Effector CD8-positive, alpha-beta T cell (primary cell): ENCODE results near the gene RET.

Experiments
- DNase-seq: peaks from one replicate; lab custom pipeline; 2025; lab: John Stamatoyannopoulos, UW

Gene RET

DNA sequence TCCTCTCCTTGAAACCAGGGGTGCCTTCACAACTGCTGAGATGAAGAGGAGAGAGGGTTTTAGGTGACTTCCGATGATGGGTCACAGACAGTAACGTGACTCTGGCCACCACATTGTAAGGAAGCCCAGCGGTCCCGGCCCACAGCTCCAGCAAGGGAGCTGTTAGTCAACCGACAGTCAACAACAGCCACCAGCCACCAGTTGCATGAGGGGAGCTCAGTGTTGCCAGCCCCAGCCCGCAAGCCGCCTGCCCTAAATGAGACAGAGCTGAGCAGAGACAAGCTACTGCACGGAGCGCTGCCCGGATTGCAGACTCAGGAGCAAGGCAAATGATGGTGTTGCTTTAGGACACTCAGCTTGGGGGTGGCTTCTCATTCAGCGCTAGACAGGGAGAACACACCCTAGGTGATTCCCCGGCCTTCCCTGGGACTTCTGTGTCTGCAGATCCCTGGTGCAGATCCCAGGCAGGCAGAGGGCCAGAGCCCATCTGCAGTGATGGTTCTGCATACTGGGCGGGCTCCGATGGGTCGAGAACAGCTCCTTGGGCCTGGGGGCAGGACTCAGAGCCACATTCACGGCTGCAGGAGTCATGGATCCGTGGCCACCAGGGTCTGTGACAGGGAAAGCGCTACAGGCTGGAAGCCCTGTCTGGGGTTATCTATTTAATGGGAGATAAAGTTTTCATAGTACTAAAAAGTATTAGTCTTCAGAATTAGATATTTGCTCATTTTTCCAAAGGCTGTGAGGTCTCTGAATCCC is 14.3 kb upstream of the RET start:
- DNase-seq, result no peak

DNA sequence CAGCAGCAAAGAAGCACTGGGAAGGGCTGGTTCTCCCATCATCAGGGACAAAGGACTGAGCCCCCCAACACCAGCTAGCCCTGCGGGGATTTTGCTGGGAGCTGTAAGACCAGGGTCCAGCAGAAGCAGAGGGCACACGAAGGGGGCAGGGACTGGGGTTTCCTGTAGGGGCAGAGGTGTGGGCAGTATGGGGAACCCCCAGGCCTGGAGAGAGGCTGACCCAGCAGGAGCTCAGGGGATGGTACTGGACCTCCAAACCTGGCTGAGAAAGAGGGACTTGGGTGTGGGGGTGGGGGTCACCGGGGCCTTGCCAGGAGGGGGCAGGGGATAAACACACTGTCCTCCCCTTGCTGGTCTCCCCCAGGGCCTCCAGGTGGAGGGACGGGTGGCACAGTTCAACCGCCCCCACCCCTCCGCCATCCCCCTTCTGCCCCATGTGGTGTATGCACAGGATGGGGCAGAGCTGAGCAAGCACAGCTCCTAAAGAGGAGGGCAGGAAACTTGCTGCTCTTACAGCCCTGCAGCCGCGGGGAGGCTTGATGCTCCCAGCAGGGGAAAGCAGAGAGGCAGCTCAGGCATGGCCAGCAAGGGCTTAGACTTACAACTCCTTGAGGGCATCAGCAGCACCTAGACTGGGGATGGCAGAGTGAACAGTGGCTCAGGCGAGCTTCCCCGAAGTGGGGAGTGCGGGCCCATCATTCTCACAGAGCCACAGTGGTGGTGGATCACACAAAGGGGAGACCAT is 12.4 kb upstream of the RET start:
- no peak for DNase-seq

DNA sequence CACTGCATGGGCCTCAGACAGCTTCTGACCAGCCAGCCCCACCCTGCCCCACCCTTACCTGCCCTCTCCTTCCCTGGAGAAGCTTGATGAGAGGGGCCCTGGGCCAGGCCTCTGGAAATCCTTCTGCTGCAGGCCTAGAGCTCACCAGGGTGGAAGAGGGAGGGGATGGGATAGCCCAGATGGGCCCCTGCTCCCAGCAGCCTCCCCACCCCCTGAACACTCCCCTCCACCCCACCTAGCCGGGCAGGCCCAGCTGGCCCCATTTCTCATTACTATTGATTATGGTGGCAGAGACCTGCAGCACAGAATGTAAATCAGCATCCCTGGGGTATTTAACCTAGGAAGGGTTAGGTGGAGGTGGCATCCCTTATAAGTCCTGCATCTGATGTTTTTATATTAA is 11.6 kb upstream of the RET start:
- DNase-seq, result no peak

DNA sequence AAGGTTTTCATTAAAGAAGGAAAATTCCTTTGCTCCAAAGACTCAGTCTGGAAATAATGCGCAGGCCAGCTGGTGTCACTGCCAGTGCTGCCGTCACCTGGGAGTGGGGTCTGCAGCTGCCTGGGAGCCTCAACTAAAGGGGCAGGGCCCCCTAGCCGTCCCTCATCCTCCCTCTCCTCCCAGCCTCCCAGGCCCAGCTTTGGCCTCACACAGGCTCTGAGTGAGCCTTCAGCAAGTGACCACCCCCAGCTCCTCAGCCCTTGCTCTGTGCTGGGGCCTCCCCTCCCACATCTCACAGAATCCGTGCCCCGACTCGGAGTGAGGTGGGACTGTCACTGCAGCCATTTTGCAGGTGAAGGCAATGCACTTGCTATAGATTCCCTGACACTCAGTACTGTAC is 11.1 kb upstream of the RET start:
- no peak for DNase-seq

DNA sequence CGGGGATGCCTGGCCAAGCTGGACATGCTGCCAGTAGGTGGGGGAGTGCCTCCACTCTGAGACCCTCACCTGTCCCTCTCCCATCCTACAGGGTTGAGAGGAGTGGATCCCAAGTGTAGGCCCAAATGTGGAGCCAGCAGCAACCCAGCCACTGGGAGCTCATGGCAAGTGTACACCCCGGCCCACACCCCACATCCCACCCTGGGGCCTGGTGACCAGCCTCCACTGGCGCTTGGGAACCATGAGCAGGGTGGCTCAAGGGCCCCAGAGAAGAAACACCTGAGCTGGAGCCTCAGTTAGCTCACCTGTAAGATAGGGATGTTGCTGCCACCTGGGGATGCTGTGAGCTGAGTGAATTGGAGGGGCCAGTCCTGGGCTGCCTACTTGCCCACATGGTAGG is 10.4 kb upstream of the RET start:
- DNase-seq, result no peak

DNA sequence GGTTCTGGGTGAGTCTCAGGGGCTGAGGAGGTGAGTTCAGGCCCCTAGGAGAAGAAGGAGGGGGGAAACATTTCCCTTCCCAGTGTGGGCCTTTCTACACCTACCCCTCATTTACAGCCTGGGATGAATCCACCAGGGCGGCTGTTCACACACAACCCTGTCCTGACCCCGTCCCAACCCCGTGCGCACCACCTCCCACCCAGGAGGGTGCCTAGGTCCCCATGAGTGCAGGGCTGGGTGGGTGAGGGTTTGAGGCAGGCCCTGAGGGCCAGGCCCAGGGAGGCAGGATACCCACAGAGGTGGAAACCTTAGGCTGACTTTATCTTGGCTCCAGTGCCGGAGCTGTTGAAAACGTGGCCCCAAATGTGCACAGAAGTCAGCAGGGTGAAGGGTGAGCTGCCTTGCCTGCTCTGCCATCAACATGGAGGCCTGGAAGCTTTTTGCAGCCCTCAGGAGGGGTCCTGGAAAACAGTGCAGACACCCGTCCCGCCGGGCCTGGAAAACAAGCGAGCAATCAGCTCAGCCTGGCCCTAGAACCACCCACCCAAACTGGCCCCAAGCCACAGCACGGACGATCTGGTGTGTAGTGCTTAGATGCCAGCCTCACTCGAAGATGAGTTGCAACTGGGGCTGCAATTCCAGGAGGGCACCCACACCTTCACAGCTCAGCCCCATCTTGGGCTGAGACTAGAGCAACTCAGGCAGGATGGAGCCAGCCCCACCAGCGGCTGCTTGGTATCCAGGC is 9.3 kb upstream of the RET start:
- DNase-seq, result no peak

DNA sequence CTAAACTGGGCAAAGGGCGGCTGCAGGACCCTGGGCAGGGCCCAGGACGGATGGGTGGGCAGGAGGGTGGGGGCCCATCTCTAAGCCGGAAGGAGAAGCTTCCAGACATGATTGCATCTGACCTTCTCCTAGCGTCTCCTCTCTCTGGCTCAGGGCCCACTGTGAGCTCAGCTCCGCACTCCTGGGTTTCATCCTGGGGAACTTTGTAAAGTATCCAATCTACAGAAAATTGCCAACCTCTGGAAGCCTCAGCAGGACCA is 8.8 kb upstream of the RET start:
- no peak for DNase-seq

DNA sequence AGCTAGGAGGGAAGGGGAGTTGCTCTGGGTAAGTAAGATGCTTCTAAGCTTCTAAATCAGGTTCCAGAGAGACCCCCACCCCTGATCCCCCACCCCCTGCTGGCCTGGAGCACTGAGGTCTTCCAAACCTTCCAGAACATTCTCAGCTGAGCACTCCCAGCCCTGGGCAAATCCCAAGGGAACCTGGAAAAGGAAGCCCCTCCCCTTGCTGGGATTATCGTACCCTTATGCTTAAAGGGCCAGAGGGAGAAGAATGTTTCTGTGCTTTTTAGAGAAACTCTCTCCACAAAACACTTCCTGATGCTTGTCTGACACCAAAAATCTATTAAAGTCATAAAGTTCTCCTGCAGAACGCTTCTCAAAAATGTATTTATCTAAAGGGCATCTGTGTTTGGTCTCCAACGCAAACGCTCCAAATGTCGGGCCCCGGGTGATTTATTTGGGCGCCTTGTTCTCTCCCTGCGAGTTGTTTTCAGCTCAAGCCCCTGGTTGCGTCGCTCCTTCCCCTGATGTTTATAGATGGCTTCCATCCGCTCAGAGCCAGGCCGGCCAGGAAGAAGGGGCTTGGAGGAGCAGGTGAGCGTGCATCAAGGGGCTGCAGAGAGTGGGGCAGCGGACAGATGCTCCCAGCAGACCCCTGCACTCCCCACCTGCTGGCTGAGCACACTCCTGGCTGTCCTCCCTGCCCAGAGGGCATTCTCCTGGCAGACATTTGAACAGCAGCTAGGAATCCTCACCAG is 8.2 kb upstream of the RET start:
- DNase-seq, result no peak

DNA sequence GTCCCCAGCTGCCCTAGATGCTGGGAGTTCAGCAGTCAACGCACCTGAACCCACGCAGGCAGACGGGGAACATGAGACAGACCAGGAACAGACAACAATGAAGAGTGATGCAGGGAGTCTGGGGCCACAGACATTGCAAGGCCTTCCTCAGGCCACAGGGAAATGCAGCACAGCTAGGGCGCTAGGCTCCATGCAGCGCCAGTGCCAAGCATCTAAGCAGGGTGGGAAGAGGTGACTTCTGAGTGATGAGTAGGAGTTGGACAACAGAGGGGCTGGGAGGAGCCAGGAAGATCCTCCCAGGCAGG is 7.7 kb upstream of the RET start:
- no peak for DNase-seq

DNA sequence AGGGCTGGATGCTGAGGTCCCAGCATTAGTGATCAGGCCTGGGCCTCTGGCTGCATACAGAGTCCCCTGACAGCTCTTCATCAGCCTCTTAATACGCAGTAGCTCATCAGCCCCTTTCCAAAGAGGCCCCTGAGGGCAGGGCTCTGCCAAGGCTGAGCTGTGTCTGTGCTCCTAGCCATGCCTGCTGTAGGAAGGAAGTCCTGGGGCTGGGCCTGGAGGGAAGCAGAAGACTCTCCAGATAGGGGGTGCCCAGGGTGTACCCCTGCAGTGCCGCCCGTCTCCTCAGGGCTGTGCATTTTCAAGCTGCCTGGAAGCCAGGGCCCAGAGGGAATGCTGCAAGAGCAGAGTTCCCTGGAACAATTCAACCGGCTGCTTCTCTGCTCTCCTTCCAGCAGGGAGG is 7.3 kb upstream of the RET start:
- no peak for DNase-seq

DNA sequence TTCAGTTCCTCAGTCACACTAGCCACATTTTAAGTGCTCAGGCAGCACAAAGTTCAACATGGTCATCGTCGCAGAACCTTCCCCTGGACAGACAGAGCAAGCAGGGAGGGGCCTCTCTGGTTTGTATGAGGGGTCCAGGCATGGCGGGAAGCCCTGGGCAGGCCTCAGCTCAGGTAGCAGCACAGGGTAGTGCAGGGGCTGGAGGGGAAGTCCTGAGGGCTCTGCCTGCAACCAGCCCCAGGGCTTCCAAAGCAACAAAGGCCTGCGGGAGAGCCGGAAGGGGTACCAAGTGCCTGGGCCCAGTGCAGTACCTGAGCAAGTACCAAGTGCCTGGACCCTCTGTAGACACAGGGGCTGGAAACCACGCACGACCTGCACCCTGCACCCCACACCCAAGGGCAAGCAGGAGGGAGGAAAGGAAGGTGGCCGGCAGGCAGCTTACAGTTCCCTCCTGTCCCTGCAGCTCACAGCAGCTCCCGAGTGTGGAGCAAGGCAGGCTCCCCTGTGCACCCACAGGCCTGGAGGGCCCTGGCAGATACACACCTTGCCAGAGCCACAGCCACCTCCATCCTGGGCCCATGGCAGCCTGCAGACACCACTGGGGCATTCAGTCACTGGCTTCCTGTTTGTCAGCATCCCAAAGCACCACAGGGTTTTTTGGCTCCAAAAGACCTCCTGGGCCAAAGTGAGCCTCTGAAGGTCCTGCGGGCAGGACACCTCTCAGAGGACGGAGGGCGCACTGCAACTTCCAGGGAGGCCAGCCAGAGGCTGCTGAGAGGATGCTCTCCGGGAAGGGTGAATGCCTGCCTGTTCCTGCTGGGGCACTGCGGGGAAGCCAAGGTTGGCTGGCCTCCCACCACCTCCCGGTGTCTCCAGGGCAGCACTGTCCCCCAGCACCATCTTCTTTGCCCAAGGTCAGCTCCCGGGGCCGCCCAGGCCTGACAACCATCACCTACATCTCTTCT is 6.5 kb upstream of the RET start:
- DNase-seq, result no peak

DNA sequence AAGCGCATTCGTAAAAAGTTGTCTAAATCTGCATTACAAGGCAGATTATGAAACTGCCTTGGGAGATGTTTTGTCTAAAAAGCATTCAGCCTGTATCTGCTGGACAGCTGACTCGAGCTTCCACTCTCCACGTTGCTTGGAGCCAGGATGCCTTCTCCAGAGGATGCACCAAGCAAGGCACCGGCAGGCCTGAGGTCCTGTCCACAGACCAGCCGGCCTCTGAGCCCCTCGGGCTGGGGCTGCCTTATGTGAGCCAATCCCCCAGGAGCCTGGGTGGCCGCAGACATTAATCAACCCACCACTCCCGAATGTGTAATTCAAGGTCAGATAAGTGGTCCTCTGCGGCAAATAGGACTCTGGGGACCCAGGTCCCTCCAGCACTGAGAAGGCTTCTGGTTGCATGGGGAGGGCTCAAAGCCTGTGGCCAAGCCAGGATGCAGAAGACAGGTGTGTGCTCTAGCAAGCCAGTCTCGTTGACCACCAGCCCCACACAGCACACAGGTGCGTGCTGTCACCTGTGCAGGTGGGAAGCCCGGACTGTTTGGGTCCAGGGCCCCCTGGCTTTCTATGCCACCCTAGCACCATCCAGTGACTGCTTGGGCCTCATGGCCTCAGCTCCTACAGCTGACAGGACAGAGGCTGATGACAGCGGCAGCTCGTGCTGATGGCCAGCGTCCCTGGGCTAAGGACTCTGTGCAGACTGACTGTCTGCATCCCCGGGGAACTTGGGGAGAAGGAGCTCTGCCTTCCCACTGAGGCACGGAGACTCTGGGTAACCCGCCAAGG is 4.8 kb upstream of the RET start:
- no peak for DNase-seq

DNA sequence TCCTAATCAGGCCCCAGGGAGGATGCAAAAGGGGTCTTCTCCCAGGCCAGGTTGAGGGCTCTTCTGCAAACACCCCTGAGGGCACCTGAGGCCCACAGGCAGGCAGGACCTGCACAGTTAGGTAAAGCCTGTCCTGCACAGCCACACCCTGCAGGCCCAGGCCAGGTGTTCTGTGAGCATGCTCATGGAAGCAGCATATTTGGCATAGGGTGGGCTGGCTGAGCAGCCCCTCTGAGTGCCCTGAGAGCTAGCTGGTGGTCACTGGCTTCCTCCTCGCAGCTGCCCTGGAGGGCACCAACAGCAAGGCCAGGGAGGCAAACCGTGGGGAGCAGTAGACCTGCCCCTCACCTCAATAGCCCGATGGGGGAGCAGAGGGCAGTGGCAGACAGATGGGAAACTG is 3.7 kb upstream of the RET start:
- DNase-seq, result no peak

DNA sequence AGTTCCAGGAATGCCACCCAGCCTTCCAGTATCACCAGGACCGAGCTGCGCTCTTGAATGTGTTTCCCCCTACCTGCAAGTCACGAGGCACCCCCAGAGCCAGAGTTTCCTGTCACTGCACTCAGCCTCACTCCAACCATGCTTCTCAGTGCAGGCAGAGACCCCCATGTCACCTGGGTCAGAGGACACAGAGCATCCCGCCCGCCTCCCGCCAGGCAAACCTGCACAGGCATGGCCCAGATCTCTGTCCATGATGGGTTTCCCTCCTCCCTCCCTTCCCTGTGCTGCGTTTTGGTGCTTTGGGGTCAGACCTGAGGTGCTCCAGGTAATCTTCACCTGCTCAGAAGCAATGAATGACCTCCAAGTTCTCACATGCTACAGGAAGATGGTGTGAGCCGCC is 3.1 kb upstream of the RET start:
- DNase-seq, result no peak

DNA sequence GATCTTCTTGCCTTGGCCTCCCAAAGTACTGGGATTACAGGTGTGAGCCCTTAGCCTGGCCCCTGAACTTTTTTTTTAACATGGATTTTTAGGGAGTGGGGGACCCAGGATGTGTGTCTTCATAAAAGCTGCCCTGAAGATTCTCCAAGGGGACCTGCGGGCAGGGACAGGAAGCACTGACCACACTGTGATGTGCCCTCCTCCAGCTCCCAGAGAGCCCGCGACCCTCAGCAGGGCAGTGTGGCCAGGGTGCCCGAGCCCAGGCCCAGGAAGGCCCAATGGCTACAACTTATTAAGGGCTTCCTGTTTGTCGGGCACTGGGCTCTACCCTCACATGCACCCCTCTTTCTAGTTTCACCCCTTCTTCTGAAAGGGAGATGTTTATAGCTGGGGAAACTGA is 2.5 kb upstream of the RET start:
- DNase-seq, result no peak

DNA sequence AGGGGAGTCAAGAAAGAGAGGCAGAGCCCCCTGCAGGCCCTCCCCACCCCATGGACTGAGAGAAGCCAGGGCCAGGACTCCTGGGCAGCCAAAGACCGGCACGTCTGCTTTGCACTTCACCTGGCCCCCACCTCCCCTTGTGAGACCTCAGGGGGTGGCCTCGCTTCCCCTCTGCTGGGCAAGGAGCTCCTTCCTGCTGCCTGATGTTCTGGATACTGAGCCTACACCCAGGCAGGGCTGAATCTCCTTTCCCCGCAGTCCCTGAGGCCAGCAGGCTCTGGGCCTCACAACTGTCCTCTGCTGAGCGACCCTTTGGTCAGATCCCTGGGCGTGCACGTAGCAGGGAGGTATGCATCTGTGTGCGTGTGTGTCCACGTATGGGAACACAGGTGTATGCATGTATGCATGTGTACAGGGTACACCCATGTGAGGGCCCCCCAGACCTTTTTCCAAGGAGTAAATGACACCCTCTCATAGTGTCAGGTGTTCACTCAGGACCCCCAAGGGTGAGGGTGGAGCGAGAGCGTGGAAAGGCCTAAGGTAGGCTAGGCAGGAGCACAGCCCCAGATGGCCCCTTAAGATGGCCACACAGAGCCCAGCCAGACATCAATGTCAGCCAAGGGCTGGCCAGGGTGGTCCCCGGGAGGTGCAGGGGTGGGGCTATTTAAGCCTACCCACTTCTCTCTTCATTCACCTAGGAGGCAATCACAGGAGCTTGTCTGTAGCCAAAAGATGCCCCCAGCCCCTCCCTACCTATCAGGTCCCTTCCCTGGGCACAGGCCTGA is 1.9 kb upstream of the RET start:
- no peak for DNase-seq

DNA sequence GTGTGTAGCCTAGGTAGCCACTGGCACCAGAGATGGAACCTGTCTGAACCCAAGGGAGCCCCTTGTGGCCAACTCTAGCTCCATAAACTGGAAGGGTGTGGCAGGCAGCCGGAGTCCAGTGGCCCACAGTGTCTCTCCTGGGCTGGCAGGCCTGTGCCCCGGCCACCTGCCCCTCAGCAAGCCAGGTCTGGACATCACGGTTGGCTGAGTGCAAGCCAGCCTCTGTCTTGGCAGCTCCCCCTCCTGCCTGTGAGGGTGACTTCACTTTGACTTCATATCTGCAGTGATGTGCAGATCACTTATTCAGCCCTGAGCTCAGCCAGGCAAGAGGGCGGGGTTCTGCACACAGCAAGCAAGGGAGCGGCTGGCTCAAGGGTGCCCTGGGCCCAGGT is 1.3 kb upstream of the RET start:
- no peak for DNase-seq

DNA sequence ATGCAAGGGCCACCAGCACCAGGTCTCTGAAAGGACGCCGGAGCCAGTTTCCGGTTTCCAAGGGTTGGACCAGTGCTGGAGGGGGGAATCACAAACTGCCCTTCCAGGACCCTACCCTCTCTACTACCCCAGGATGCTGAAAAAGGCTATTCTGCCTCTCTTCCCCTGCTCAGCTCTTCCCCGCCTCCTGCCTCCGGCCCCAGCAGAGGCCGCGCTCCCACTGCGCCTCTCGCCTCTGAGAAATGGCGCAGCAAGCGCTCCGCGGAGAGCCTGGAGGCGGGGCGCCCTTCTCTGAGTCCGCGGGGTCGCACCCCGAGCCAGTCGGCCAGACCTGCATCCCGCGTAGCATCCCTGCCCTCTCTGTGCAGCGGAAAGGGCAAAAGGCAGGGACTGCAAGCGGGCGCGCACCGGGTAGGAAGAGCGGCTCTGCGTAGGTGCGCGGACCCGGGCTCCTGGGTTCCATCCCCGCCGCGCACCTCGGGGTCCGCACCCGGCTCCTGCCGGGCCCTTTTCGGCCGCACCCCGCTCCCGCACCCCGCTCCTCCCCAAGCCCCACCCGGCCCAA is 476 bp upstream of the RET start:
- no peak for DNase-seq

DNA sequence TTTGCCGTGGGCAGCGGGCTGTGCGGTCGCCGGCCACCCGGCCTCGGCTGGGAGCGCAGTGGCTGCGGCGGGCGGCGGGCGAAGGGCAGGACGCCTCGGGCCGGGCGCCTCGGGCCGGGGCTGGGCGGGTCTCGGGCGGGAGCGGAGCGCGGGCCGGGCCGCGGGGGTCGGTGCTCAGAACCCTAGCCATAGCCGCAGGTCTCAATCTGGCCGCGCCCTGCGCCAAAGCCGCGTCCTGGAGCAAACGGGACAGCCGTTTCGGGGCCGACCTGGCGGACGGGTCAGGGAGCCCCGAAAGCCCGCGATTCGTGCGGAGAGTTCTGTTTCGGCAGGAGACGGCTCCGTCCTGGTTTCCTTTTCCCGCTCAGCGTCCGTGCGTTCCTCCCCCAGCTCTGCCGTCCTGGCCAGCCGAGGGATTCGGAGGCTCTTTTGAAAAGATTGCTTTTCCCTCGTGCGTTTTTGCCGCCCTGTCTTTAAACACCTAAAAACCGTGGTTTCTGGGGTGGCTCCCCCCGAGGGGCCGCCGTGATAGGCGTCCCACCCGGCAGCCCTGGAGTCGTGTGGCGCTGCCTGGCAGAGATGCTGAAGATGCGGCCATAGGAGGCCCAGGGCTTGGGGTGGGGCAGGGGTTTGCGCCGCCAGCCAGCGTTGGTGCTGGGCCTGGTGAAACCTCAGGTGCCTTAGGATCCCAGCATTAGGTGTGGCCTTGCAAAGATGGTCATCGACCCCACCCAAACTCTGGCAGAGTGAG is 727 bp downstream of the RET start:
- no peak for DNase-seq
